Fibroblast of the aortic adventitia (primary cell): Measurements from ENCODE around the gene SRRT. TPM values are rescaled to one million over a fixed set of nuclear protein-coding genes. Genes with fewer than 3 reads are reported as not detected.

Experiments used
- DNase-seq: peaks from one replicate; pipeline ENCODE4 v3.0.0-alpha.2; 2010; ENCODE audit warnings: low read depth
- H3K4me3 ChIP-seq: 2 replicates; pipeline ENCODE4 v1.5.1; 2011; ENCODE audit warnings: low read depth, mild to moderate bottlenecking, control low read depth, low read length, moderate library complexity
- CTCF ChIP-seq: IDR thresholded peaks from 2 replicates; pipeline ENCODE4 v1.5.1; 2011; ENCODE audit warnings: mild to moderate bottlenecking, low read length, control low read depth, inconsistent platforms; ENCODE audit not compliant: insufficient read depth
- total RNA-seq: library from RNA; depleted of rRNA; stranded (reverse); fragments of >200 nt; gene quantifications from 2 replicates; pipeline ENCODE4 v1.2.3, GENCODE V29; 2012; ENCODE audit warnings: low replicate concordance

Gene SRRT
- total RNA-seq, 1 donor = 41.2 TPM

GRCh38 chr7:100874300-100874576, 665 bp upstream of the SRRT start:
- no peak for TF ChIP-seq CTCF
- peak overlapping the region; percentile 75 for H3K4me3 ChIP-seq
- DNase-seq = no peak

GRCh38 chr7:100875356-100875751, 451 bp downstream of the SRRT start:
- H3K4me3 ChIP-seq = peak overlapping the region; percentile 86
- TF ChIP-seq CTCF = no peak
- DNase-seq = no peak

GRCh38 chr7:100878013-100878412, 3.1 kb downstream of the SRRT start:
- DNase-seq = no peak
- H3K4me3 ChIP-seq = no peak overlapping the region
- no peak for TF ChIP-seq CTCF

- no peak overlapping the region for H3K4me3 ChIP-seq
- DNase-seq = no peak
- TF ChIP-seq CTCF = no peak
These were observed 3.8 kb downstream of the SRRT start for GRCh38 chr7:100878685-100879084.

GRCh38 chr7:100879685-100880261, 4.9 kb downstream of the SRRT start:
- H3K4me3 ChIP-seq = no peak overlapping the region
- no peak for DNase-seq
- no peak for TF ChIP-seq CTCF

GRCh38 chr7:100880645-100881044, 5.7 kb downstream of the SRRT start:
- DNase-seq = no peak
- no peak for TF ChIP-seq CTCF
- no peak overlapping the region for H3K4me3 ChIP-seq

GRCh38 chr7:100881136-100881535, 6.2 kb downstream of the SRRT start:
- DNase-seq = no peak
- TF ChIP-seq CTCF = no peak

More at GRCh38 chr7:100881136-100881535, 6.2 kb downstream of the SRRT start:
- H3K4me3 ChIP-seq = no peak overlapping the region
